Liver (tissue), 3 donors: ENCODE results near the gene ZNRF3.
A peak's percentile ranks its signal among the peaks of the same experiment; 100 is the strongest.

Experiments used
- FOXA2 ChIP-seq: IDR thresholded peaks from 2 replicates; pipeline ENCODE4 v1.6.1; 2016; ENCODE audit warnings: antibody characterized with exemption
- JUND ChIP-seq, 2 donors: IDR thresholded peaks; 2 replicates each; pipeline ENCODE4 v1.6.1; 2016; ENCODE audit warnings: antibody characterized with exemption in 2 of 2
- MAX ChIP-seq: IDR thresholded peaks from 2 replicates; pipeline ENCODE4 v1.6.1; 2016; ENCODE audit warnings: antibody characterized with exemption
- RAD21 ChIP-seq, 2 donors: IDR thresholded peaks; 2 replicates each; pipeline ENCODE4 v1.6.1; 2016; ENCODE audit warnings: antibody characterized with exemption in 2 of 2, mild to moderate bottlenecking in 2 of 2
- RXRA ChIP-seq, 2 donors: IDR thresholded peaks; 2 replicates each; pipeline ENCODE4 v1.6.1; 2017 to 2018; ENCODE audit warnings: antibody characterized with exemption in 2 of 2, mild to moderate bottlenecking in 1 of 2
- SP1 ChIP-seq: IDR thresholded peaks from 2 replicates; pipeline ENCODE4 v1.6.1; 2018; ENCODE audit warnings: antibody characterized with exemption, mild to moderate bottlenecking
- TAF1 ChIP-seq: conservative IDR thresholded peaks from 2 replicates; pipeline ENCODE4 v1.6.1; 2016; ENCODE audit warnings: antibody characterized with exemption, mild to moderate bottlenecking
- YY1 ChIP-seq: IDR thresholded peaks from 2 replicates; pipeline ENCODE4 v1.6.1; 2016; ENCODE audit warnings: antibody characterized with exemption, mild to moderate bottlenecking
- ZBTB33 ChIP-seq: IDR thresholded peaks from 2 replicates; pipeline ENCODE4 v1.6.1; 2016; ENCODE audit warnings: antibody characterized with exemption
- TF ChIP-seq, protein P1 (sequence below): fragments of 150-350 bp; IDR thresholded peaks from 2 replicates; pipeline ENCODE4 v1.5.1; 2017; ENCODE audit warnings: improper control_type of control experiment, low read depth, low read length; ENCODE audit not compliant: missing input control
- TF ChIP-seq, protein P2 (sequence below): IDR thresholded peaks from 2 replicates; pipeline ENCODE4 v1.6.1; 2016; ENCODE audit warnings: antibody characterized with exemption, mild to moderate bottlenecking
- donor health status: healthy.
- donor health status: healthy.

DNA sequence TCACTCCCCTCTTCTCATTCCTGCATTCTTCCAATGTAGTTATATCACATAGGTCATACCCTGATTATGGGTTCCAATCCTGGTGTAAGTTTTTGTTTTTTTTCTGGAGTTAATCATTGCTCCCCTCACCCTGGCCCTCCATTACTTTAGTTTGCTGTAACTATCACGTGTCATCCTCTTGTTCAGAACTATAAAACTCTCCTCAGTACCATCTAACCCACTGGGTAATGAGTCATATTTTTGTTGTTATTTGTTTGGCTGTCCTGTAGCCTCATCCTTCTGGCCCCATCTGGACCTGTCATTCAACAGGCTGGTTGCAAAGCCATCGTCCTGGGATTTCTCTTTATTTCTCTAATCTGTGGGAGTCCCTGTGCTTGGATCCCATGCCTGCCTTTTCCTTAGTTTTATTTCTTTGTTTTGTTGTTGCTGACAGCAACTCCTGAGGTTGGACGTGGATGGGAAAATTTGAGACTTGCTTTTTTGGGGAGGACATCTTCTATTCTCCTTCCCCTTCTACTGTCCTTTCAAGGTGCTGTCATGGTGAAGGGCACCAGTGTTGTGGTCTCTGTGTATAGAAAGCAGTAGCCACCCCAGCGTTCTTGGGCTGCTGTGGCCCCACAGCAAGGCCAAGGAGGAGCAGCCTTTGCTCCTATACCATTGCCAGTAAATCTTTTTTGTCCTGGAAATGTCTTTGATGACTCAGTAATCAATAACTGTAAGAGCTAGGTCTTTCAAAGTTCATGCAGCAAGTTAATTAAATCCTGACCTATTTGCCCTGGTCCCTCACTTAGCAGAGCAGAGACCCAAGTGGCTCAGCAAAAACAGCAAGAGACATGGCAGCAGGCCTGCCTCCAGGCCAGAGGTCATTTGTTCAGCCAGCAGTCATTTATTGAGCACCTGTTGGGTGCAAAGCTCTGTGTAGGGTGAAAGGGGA is 95.8 kb downstream of the ZNRF3 start:
- TF ChIP-seq, protein P1, sequence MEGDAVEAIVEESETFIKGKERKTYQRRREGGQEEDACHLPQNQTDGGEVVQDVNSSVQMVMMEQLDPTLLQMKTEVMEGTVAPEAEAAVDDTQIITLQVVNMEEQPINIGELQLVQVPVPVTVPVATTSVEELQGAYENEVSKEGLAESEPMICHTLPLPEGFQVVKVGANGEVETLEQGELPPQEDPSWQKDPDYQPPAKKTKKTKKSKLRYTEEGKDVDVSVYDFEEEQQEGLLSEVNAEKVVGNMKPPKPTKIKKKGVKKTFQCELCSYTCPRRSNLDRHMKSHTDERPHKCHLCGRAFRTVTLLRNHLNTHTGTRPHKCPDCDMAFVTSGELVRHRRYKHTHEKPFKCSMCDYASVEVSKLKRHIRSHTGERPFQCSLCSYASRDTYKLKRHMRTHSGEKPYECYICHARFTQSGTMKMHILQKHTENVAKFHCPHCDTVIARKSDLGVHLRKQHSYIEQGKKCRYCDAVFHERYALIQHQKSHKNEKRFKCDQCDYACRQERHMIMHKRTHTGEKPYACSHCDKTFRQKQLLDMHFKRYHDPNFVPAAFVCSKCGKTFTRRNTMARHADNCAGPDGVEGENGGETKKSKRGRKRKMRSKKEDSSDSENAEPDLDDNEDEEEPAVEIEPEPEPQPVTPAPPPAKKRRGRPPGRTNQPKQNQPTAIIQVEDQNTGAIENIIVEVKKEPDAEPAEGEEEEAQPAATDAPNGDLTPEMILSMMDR = no peak
- TF ChIP-seq MAX = no peak
- no peak for TF ChIP-seq RAD21 (IDR thresholded peaks at IDR 0.05)
- TF ChIP-seq TAF1 = no peak
- no peak for TF ChIP-seq ZBTB33
- TF ChIP-seq SP1 = no peak
- no peak for TF ChIP-seq FOXA2
- TF ChIP-seq, protein P2, sequence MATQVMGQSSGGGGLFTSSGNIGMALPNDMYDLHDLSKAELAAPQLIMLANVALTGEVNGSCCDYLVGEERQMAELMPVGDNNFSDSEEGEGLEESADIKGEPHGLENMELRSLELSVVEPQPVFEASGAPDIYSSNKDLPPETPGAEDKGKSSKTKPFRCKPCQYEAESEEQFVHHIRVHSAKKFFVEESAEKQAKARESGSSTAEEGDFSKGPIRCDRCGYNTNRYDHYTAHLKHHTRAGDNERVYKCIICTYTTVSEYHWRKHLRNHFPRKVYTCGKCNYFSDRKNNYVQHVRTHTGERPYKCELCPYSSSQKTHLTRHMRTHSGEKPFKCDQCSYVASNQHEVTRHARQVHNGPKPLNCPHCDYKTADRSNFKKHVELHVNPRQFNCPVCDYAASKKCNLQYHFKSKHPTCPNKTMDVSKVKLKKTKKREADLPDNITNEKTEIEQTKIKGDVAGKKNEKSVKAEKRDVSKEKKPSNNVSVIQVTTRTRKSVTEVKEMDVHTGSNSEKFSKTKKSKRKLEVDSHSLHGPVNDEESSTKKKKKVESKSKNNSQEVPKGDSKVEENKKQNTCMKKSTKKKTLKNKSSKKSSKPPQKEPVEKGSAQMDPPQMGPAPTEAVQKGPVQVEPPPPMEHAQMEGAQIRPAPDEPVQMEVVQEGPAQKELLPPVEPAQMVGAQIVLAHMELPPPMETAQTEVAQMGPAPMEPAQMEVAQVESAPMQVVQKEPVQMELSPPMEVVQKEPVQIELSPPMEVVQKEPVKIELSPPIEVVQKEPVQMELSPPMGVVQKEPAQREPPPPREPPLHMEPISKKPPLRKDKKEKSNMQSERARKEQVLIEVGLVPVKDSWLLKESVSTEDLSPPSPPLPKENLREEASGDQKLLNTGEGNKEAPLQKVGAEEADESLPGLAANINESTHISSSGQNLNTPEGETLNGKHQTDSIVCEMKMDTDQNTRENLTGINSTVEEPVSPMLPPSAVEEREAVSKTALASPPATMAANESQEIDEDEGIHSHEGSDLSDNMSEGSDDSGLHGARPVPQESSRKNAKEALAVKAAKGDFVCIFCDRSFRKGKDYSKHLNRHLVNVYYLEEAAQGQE = peak; percentile 32
- peak; percentile 39 for TF ChIP-seq YY1
- peak; percentile 55 to 81 for TF ChIP-seq RXRA (IDR thresholded peaks at IDR 0.05)
- peak; percentile 39 to 43 for TF ChIP-seq JUND (IDR thresholded peaks at IDR 0.05)
